Measurements from ENCODE around the gene ETV7.

- TF ChIP-seq CTCF (IDR thresholded peaks at IDR 0.05) (no peak), POLR2A (IDR thresholded peaks at IDR 0.05) (no peak)
Measured at GRCh38 chr6:36404164-36404563, 16.7 kb upstream of the ETV7 start.

Data from body of pancreas (tissue), 4 donors.